Nephron progenitor cell (in vitro differentiated cells): ENCODE measurements around the gene LGMN.

Source experiments
- DNase-seq: peaks from one replicate; pipeline ENCODE4 v3.0.0; 2021
- H3K27ac Mint-ChIP-seq: 2 replicates; pipeline ENCODE4 v1.8.0; 2021; ENCODE audit warnings: mild to moderate bottlenecking, moderate library complexity, mixed read lengths
- H3K27me3 Mint-ChIP-seq: 2 replicates; pipeline ENCODE4 v1.8.0; 2021; ENCODE audit warnings: mild to moderate bottlenecking, low read depth, mixed read lengths; ENCODE audit not compliant: poor library complexity
- H3K36me3 Mint-ChIP-seq: 2 replicates; pipeline ENCODE4 v1.8.0; 2021; ENCODE audit warnings: low read depth, mixed read lengths
- H3K4me1 Mint-ChIP-seq: 2 replicates; pipeline ENCODE4 v1.8.0; 2021; ENCODE audit warnings: mixed read lengths
- H3K4me3 Mint-ChIP-seq: 2 replicates; pipeline ENCODE4 v1.8.0; 2021; ENCODE audit warnings: mild to moderate bottlenecking, moderate library complexity, mixed read lengths
- H3K9me3 Mint-ChIP-seq: 2 replicates; pipeline ENCODE4 v1.8.0; 2021; ENCODE audit warnings: mild to moderate bottlenecking, moderate library complexity, mixed read lengths
- CTCF ChIP-seq: fragments of 200-600 bp; sonication (generic); IDR thresholded peaks from 2 replicates; pipeline ENCODE4 v1.5.0; 2021; ENCODE audit warnings: antibody characterized with exemption

The LGMN gene

GRCh38 chr14:92676403-92677086, 71.9 kb downstream of the LGMN start:
- Mint-ChIP-seq H3K36me3 (no peaks in the 10 kb centered on the region), H3K27ac (no peak overlapping the region), H3K9me3 (no peaks in the 10 kb centered on the region), H3K27me3 (peaks cover 8% of the 10 kb centered on the region), H3K4me3 (no peak overlapping the region), H3K4me1 (no peaks in the 10 kb centered on the region)
- no peak for TF ChIP-seq CTCF
- DNase-seq = no peak

- Mint-ChIP-seq H3K27me3 (peaks cover 5% of the 10 kb centered on the region), H3K36me3 (no peaks in the 10 kb centered on the region), H3K27ac (no peak overlapping the region), H3K4me3 (no peak overlapping the region), H3K4me1 (no peaks in the 10 kb centered on the region), H3K9me3 (no peaks in the 10 kb centered on the region)
- no peak for DNase-seq
- TF ChIP-seq CTCF = no peak
Observed at GRCh38 chr14:92675976-92676375, 72.5 kb downstream of the LGMN start.

- DNase-seq = no peak
- no peak overlapping the region for H3K4me3 Mint-ChIP-seq
- H3K27ac Mint-ChIP-seq = no peak overlapping the region
- H3K27me3 Mint-ChIP-seq = peaks cover 5% of the 10 kb centered on the region
- H3K4me1 Mint-ChIP-seq = no peaks in the 10 kb centered on the region
- no peaks in the 10 kb centered on the region for H3K9me3 Mint-ChIP-seq
- no peak for TF ChIP-seq CTCF
- no peaks in the 10 kb centered on the region for H3K36me3 Mint-ChIP-seq
Observed at GRCh38 chr14:92675421-92675820, 73.0 kb downstream of the LGMN start.

- DNase-seq = no peak
- H3K9me3 Mint-ChIP-seq = no peaks in the 10 kb centered on the region
- no peak overlapping the region for H3K4me3 Mint-ChIP-seq
- TF ChIP-seq CTCF = no peak
- H3K36me3 Mint-ChIP-seq = no peaks in the 10 kb centered on the region
- no peaks in the 10 kb centered on the region for H3K4me1 Mint-ChIP-seq
- H3K27ac Mint-ChIP-seq = no peak overlapping the region
- peaks cover 5% of the 10 kb centered on the region for H3K27me3 Mint-ChIP-seq
Observed at GRCh38 chr14:92673601-92674150, 74.8 kb downstream of the LGMN start.

- Mint-ChIP-seq H3K4me3 (no peak overlapping the region), H3K4me1 (no peaks in the 10 kb centered on the region), H3K36me3 (no peaks in the 10 kb centered on the region), H3K27ac (no peak overlapping the region), H3K27me3 (peaks cover 3% of the 10 kb centered on the region), H3K9me3 (no peaks in the 10 kb centered on the region)
- no peak for TF ChIP-seq CTCF
- DNase-seq = no peak
Observed at GRCh38 chr14:92670643-92671366, 77.6 kb downstream of the LGMN start.
